Raji (cell line): ENCODE measurements around the gene LILRA2.
"Not testable (repeated sequence)": the region's sequence is repeated elsewhere in the genome, so short reads cannot be mapped to it uniquely, and the experiment has no call there.

Experiments
- POLR2A ChIP-seq: IDR thresholded peaks from 2 replicates; pipeline ENCODE4 v1.6.1; 2011; ENCODE audit warnings: low read depth, low read length, control low read depth; ENCODE audit not compliant: insufficient read depth

Gene LILRA2

DNA sequence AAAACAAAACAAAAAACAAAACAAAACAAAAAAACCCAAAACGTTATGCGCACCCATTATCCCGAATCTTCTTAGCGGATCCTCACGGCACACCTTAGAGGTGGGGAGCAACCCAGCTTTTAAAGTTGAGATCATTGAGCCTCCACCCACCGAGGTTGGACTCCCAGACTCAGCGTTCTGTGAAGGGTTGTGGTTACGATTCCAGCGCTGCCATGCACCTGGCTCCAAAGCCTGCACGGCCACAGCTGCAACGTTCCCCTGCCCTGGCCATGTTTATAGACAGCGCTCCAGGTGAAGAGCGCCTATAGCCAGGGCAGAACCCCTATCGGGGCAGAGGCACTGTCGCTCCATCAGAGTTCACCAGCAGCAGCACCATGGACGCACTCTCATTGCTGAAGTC is 18.7 kb upstream of the LILRA2 start:
- no peak for TF ChIP-seq POLR2A

DNA sequence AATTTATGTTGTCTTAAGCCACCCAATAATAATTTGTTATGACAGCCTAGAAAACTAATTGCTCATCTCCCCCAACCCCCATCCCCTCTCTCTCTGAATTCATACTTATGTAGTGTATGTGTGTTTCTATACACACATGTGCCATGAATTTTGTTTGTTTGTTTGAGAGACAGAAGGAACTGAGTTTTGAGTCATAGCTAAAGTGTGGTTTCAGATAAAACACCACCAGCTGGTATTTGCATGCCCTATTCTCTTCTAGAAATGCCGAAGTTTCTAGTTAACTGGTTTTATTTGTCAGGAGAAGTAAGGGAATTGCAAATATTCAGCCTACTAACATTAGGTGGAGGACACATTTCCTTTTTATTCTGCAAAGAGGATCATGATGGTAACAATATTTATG is 17.4 kb upstream of the LILRA2 start:
- no peak for TF ChIP-seq POLR2A

DNA sequence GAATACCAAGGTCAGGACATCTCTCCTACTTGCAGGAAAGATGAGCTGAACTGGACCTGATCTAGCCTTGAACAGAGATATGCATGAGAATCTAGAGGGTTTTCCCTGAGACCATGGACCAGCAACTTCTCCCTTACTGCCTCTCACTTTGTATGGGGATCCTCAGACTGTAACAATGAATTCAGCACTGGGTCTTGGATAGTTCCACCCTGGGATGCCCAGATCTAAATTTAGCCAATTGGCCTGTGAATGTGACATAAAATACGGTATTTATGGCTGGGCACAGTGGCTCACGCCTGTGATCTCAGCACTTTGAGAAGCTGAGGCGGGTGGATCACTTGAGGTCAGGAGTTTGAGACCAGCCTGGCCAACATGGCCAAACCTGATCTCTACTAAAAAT is 15.3 kb upstream of the LILRA2 start:
- TF ChIP-seq POLR2A = no peak

- no peak for TF ChIP-seq POLR2A
Measured at GRCh38 chr19:54560881-54561385, 12.7 kb upstream of the LILRA2 start.

GRCh38 chr19:54561840-54562239 is 11.8 kb upstream of the LILRA2 start:
- no peak for TF ChIP-seq POLR2A

- TF ChIP-seq POLR2A = no peak
Measured at GRCh38 chr19:54570316-54570715, 3.3 kb upstream of the LILRA2 start.

- no peak for TF ChIP-seq POLR2A
Measured at GRCh38 chr19:54572696-54573311, 786 bp upstream of the LILRA2 start.

DNA sequence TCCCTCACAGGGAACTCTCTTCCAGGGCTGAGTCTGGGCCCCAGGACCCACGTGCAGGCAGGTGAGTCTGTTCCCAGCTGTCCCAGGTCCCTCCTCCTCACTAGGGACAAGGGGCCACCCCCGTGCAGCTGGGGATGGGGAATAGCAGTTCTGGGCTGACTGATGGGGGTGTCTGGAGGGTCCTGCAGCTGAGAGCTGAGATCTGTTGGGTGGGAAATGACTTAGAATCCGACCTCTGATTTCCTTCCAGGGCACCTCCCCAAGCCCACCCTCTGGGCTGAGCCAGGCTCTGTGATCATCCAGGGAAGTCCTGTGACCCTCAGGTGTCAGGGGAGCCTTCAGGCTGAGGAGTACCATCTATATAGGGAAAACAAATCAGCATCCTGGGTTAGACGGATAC is 461 bp downstream of the LILRA2 start:
- TF ChIP-seq POLR2A = no peak

DNA sequence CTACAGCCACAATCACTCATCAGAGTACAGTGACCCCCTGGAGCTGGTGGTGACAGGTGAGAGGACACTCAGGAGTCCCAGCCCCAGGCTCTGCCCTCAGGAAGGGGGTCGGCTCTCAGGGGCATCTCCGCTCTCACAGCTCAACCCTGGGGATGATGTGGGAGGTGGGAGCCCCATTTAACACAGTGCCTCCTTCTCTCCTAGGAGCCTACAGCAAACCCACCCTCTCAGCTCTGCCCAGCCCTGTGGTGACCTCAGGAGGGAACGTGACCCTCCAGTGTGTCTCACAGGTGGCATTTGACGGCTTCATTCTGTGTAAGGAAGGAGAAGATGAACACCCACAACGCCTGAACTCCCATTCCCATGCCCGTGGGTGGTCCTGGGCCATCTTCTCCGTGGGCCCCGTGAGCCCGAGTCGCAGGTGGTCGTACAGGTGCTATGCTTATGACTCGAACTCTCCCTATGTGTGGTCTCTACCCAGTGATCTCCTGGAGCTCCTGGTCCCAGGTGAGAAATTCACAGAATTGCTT is 1.0 kb downstream of the LILRA2 start:
- no peak for TF ChIP-seq POLR2A

DNA sequence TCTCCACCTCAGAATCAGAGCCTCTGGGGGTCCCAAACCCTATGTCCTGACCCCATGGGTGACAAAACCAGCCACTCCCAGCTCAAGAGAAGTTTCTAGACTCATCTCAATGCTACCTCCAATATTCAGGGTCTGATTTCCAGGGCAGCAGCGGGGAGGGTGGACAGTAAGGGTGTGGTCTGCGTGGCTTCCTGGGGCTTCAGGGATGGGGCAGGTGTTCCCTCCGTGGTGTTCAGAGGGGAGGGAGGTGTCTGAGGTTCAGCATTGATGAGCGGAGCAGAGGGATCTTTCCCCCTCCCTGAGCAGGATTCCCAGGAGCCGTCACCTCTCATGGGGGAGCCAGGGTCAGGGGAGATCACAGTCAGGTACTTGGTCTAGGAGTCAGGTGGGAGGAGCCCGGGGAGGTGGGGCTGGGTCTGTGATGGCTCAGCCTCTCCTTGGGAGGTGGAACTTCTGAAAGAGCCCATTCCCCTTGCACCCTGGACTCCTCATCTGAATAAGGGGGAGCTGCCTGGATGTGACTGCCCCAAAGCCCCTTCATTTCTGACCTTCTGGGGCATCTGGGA is 2.9 kb downstream of the LILRA2 start:
- TF ChIP-seq POLR2A = no peak

DNA sequence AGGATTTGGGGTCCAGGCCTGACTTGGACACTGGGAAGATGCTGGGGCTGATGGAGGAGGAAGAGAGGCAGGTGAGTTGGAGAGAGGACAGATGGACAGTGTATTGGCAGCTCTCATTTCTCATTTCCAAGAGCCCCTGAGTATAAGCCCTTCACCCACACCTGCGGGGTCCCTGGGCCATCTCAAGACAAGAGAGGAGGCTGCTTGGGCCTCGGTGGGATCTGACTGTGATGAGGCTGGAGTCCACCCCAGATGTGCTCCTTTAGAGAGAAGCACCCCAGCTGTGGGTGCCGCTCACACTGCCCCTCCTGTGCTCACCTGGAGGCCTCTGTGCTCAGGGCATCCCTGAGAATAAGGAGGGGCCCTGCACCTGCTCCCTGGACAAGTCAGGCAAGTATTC is 3.7 kb downstream of the LILRA2 start:
- no peak for TF ChIP-seq POLR2A

DNA sequence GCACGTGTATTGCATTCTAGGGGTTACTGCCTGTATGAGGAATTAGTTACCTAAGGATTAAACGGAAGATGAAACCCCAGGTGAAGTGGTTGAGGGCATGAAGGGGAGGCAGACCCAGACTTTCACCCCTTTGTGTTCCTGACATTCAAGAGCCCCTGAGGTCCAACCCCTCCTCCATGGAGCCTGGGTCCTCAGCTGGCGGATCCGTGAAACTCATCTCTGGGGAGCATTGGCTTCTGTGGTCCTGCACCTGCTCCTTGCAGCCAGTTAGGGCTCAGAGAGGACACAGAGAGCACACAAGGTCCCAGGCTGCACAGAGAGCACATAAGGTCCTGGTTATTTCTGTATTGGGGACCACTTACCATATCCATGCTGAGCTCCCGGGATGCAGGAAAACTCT is 12.8 kb downstream of the LILRA2 start:
- TF ChIP-seq POLR2A = no peak

- TF ChIP-seq POLR2A = no peak
Measured at GRCh38 chr19:54587026-54587425, 13.4 kb downstream of the LILRA2 start.

DNA sequence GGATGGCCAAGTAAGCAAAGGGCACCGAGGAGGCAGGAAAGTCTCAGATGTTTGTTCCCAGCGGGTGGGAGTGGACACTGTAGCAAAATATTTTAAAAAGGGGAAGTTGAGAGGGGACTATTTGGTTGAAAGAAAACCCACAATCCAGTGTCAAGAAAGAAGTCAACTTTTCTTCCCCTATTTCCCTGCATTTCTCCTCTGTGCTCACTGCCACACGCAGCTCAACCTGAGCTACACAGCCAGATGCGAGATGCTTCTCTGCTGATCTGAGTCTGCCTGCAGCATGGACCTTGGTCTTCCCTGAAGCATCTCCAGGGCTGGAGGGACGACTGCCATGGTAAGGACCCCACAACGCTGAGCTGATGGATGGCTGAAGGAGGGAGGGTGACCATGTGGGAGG is 19.9 kb downstream of the LILRA2 start, which contains the start of gene LILRA1:
Gene LILRA1 (plus strand): TSS at position 188 of the 400 bp plus-strand sequence. CDS start 613 bp downstream, outside the sequence.
- not testable (repeated sequence) for TF ChIP-seq POLR2A

DNA sequence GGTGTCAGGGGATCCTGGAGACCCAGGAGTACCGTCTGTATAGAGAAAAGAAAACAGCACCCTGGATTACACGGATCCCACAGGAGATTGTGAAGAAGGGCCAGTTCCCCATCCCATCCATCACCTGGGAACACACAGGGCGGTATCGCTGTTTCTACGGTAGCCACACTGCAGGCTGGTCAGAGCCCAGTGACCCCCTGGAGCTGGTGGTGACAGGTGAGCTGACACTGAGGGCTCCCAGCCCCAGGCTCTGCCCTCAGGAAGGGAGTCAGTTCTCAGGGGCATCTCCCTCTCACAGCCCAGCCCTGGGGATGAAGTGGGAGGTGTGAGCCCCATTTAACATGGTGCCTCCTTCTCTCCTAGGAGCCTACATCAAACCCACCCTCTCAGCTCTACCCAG is 21.1 kb downstream of the LILRA2 start:
- no peak for TF ChIP-seq POLR2A

DNA sequence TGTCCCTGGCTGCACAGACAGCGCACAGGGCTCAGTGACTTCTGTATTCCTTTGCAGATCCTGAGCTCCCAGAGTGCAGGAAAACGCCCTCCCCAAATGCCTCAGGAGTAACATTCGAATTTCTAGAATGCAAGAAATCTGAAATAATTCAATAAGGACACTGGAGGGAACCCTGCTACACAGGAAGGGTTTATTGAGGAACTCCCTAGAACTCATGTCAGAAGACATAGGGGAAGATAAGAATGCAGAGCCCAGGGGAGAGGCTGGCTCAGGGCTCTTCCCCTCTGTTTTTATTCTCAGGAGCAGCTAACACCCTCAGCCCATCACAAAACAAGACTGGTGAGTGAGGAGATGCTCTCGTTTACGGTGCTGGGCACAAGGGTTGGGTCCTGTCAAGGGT is 26.6 kb downstream of the LILRA2 start:
- no peak for TF ChIP-seq POLR2A
